SK-N-MC (cell line): Measurements from ENCODE around the gene PACS1.

Experiments used
- EZH2 ChIP-seq: fragments of 200-600 bp; sonication (generic); IDR thresholded peaks from one replicate; pipeline ENCODE4 v1.6.1; 2017; ENCODE audit warnings: antibody characterized with exemption
- POLR2AphosphoS5 ChIP-seq: IDR thresholded peaks from 2 replicates; pipeline ENCODE4 v1.6.1; 2012; ENCODE audit warnings: mild to moderate bottlenecking, low read depth, low read length, borderline replicate concordance

GRCh38 chr11:66071381-66071801 lies 1.3 kb downstream of the PACS1 start:
- no peak for TF ChIP-seq EZH2
- no peak for TF ChIP-seq POLR2AphosphoS5
